Naive thymus-derived CD4-positive, alpha-beta T cell (primary cell): Measurements from ENCODE around the gene TMEM129. TPM values are rescaled to one million over a fixed set of nuclear protein-coding genes. Genes with fewer than 3 reads are reported as not detected.

ENCODE experiments used
- polyA plus RNA-seq, 2 donors: library from polyadenylated mRNA; unstranded; fragments of 300-500 nt; fragmentation: Illumina TruSeq; gene quantifications; one replicate each; pipeline ENCODE4 v1.2.3, GENCODE V29; 2021
- total RNA-seq, 6 experiments: library from RNA in 5 of 6; stranded (reverse) in 5 of 6; gene quantifications; 1 replicate in 5 of 6; 2 replicates in 1 of 6; pipeline ENCODE4 v1.2.3 and lab custom pipeline; 2021 to 2026

TMEM129 gene
- total and polyA plus RNA-seq, 7 experiments from 2014 or later: 20.0 to 44.7 (median 34.9) TPM

Other genes with a start within 250 kb of the TMEM129 start
- 1 to 10 TPM; 1.2 to 3.6 (median 1.4) TPM for gene FAM53A, start 37.0 kb downstream of the TMEM129 start, total RNA-seq
- 1 to 10 TPM; 2.1 to 2.5 TPM for gene FAM53A, start 37.0 kb downstream of the TMEM129 start, polyA plus RNA-seq
- 100 to 1,000 TPM in 1 of 5 experiments, 10 to 100 TPM in 4; 29.5 to 103 (median 30.3) TPM for gene SLBP, start 9.0 kb downstream of the TMEM129 start, total RNA-seq
- gene SLBP, start 9.0 kb downstream of the TMEM129 start, polyA plus RNA-seq: 10 to 100 TPM; 51.1 to 62.1 TPM
- gene TACC3, start 198 bp upstream of the TMEM129 start, total RNA-seq: 100 to 1,000 TPM; 100 to 165 (median 162) TPM
- 100 to 1,000 TPM in 1 of 2 donors, 10 to 100 TPM in 1; 70.5 to 100 TPM for gene TACC3, start 198 bp upstream of the TMEM129 start, polyA plus RNA-seq
- 1 to 10 TPM in 1 of 5 experiments, not detected in 4; 1.0 TPM for gene FGFR3, start 72.0 kb upstream of the TMEM129 start, total RNA-seq
- gene FGFR3, start 72.0 kb upstream of the TMEM129 start, polyA plus RNA-seq: not detected
- gene LETM1, start 134.8 kb upstream of the TMEM129 start, total RNA-seq: 10 to 100 TPM; 29.5 to 56.4 (median 36.0) TPM
- gene LETM1, start 134.8 kb upstream of the TMEM129 start, polyA plus RNA-seq: 10 to 100 TPM in 1 of 2 donors, 1 to 10 TPM in 1; 7.7 to 12.0 TPM
- gene NSD2, start 150.1 kb upstream of the TMEM129 start, total RNA-seq: 100 to 1,000 TPM in 1 of 5 experiments, 10 to 100 TPM in 4; 35.4 to 207 (median 38.5) TPM
- 1 to 10 TPM; 2.7 to 7.9 TPM for gene NSD2, start 150.1 kb upstream of the TMEM129 start, polyA plus RNA-seq